DND-41 (cell line): ENCODE results near the gene POLA1.

Source experiments
- ATAC-seq: fragments of 200-7000 bp; cut with Tn5 transposase; 3 replicates; pipeline ENCODE4 v1.9.1; 2021; ENCODE audit warnings: low read depth; ENCODE audit not compliant: insufficient read depth
- DNase-seq: peaks from one replicate; pipeline ENCODE4 v3.0.0-alpha.2; 2020
- H2AFZ ChIP-seq: 2 replicates; pipeline ENCODE4 v1.6.0; 2012; ENCODE audit warnings: low read depth, low read length
- H3K27ac ChIP-seq: 2 replicates; pipeline ENCODE4 v1.5.1; 2012; ENCODE audit warnings: low read length, inconsistent platforms
- H3K27me3 ChIP-seq: fragments of 200-600 bp; sonication (generic); 2 replicates; pipeline ENCODE4 v1.6.0; 2012; ENCODE audit warnings: low read length, mild to moderate bottlenecking, inconsistent platforms; ENCODE audit not compliant: insufficient read depth, poor library complexity
- H3K36me3 ChIP-seq: 2 replicates; pipeline ENCODE4 v1.5.1; 2012; ENCODE audit warnings: low read length, inconsistent platforms; ENCODE audit not compliant: insufficient read depth
- H3K4me1 ChIP-seq: 2 replicates; pipeline ENCODE4 v1.5.1; 2012; ENCODE audit warnings: mild to moderate bottlenecking, low read length; ENCODE audit not compliant: insufficient read depth
- H3K4me2 ChIP-seq: 2 replicates; pipeline ENCODE4 v1.6.0; 2012; ENCODE audit warnings: mild to moderate bottlenecking, moderate library complexity, low read length, inconsistent platforms; ENCODE audit not compliant: insufficient read depth
- H3K4me3 ChIP-seq, 2 experiments: fragments of 200-600 bp in 1 of 2; shearing (Covaris generic) in 1 of 2; 2 replicates each; pipeline ENCODE4 v1.5.1; 2012 to 2016; ENCODE audit warnings: inconsistent platforms in 2 of 2, low read length in 2 of 2, mild to moderate bottlenecking in 2 of 2, low read depth in 1 of 2, moderate library complexity in 1 of 2
- H3K79me2 ChIP-seq: 2 replicates; pipeline ENCODE4 v1.6.0; 2012; ENCODE audit warnings: low read length, inconsistent platforms; ENCODE audit not compliant: insufficient read depth
- H3K9ac ChIP-seq: 2 replicates; pipeline ENCODE4 v1.6.0; 2012; ENCODE audit warnings: low read depth, mild to moderate bottlenecking, inconsistent platforms, low read length, moderate library complexity
- H3K9me3 ChIP-seq: 2 replicates; pipeline ENCODE4 v1.5.1; 2012; ENCODE audit warnings: low read length, moderate library complexity, mild to moderate bottlenecking, inconsistent platforms; ENCODE audit not compliant: insufficient read depth, severe bottlenecking
- H4K20me1 ChIP-seq: 2 replicates; pipeline ENCODE4 v1.6.0; 2012; ENCODE audit warnings: low read length; ENCODE audit not compliant: insufficient read depth
- CTCF ChIP-seq: IDR thresholded peaks from 2 replicates; pipeline ENCODE4 v1.5.1; 2012; ENCODE audit warnings: borderline replicate concordance, low read length, moderate library complexity, mild to moderate bottlenecking; ENCODE audit not compliant: poor library complexity, severe bottlenecking; ENCODE audit errors: extremely low read depth
- EZH2 ChIP-seq: IDR thresholded peaks from 3 replicates; pipeline ENCODE4 v1.6.1; 2012; ENCODE audit warnings: borderline replicate concordance, low read depth, mild to moderate bottlenecking, moderate library complexity, low read length, inconsistent platforms; ENCODE audit not compliant: severe bottlenecking

Gene POLA1

DNA sequence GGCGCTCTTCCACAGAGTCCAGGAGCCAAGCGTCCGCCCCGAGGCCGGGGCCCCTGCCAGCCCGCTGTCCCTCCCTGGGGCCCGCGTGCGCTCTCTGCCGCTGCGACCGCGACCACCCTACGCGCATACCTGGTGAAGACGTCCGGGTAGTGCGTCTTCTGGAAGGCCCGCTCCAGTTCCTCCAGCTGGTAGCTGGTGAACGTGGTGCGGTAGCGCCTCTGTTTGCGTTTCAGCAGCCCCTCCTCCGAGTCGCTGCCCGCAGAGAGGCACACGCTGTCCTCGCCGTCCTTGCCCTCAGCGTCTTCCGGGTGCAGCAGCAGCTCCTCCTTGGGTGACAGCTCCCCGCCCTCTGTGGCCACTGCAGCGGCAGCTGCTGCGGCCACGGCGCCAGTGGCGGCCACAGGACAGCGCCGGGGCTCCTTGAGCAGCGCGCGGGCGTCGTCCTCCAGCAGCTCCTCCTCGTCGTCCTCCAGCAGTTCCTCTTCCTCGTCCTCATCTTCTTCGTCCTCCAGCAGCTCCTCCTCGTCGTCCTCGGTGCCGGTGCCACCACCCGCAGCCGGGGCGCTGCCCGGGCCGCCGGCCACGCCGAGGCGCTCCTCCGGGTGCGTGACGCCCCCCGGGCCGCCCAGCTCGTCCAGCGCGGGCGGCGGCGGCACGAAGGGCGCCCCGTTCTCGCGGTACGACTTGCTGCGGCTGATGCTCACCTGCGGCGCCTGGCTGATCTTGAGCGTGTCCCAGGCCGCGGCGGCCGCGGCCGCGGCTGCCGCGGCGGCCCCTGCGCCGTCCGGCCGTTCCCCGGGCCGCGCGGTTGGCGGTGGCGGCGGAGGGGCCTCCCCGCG is 319.3 kb downstream of the POLA1 start:
- H3K4me3 ChIP-seq, result no peak overlapping the region
- no peak for TF ChIP-seq EZH2
- TF ChIP-seq CTCF, result no peak
- H3K9ac ChIP-seq, result no peak overlapping the region
- no peaks in the 10 kb centered on the region for H3K4me1 ChIP-seq
- H3K27ac ChIP-seq, result no peak overlapping the region
- H4K20me1 ChIP-seq, result no peaks in the 10 kb centered on the region
- DNase-seq (no peak), ATAC-seq (no peak)
- no peak overlapping the region for H2AFZ ChIP-seq
- no peaks in the 10 kb centered on the region for H3K79me2 ChIP-seq
- no peaks in the 10 kb centered on the region for H3K9me3 ChIP-seq
- no peaks in the 10 kb centered on the region for H3K36me3 ChIP-seq
- peaks cover 5% of the 10 kb centered on the region for H3K27me3 ChIP-seq
- no peak overlapping the region for H3K4me2 ChIP-seq

- Histone ChIP-seq H3K9ac (no peak overlapping the region), H3K27me3 (peaks cover 5% of the 10 kb centered on the region), H4K20me1 (no peaks in the 10 kb centered on the region), H3K4me1 (no peaks in the 10 kb centered on the region), H3K27ac (no peak overlapping the region), H3K9me3 (no peaks in the 10 kb centered on the region), H2AFZ (no peak overlapping the region), H3K4me3 (no peak overlapping the region), H3K79me2 (no peaks in the 10 kb centered on the region), H3K36me3 (no peaks in the 10 kb centered on the region), H3K4me2 (no peak overlapping the region)
- ATAC-seq, result no peak
- TF ChIP-seq EZH2 (no peak), CTCF (no peak)
- DNase-seq, result no peak
Observed at GRCh38 chrX:25013632-25014365, 320.1 kb downstream of the POLA1 start.

DNA sequence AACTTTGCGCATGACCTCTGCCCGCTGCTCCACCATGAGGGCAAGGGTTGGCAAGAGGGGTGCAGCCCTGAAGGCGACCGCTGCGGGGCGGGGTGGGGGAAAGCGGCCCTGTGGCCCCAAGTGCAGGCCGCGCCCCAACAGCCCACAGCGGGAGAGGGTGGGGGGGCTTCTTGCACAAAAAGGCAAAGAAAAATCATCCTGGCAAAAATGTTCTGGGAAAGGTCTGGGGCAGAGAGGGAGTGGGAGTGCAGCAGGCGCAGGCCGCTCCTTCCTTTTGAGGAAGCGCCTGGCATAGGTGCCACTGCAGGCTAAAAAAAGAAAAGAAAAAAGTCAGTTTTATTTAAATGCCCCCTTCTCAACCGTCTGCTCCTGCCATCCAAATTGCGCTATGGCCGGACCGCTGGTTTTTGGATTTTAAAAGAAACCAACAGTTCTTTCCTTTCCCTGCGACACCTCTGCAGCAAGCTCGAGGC is 320.7 kb downstream of the POLA1 start:
- H2AFZ ChIP-seq, result no peak overlapping the region
- H3K27ac ChIP-seq, result no peak overlapping the region
- no peak for ATAC-seq
- no peak for DNase-seq
- H3K9me3 ChIP-seq, result no peaks in the 10 kb centered on the region
- H3K36me3 ChIP-seq, result no peaks in the 10 kb centered on the region
- no peak overlapping the region for H3K4me2 ChIP-seq
- H4K20me1 ChIP-seq, result no peaks in the 10 kb centered on the region
- no peak overlapping the region for H3K4me3 ChIP-seq
- no peak overlapping the region for H3K9ac ChIP-seq
- TF ChIP-seq EZH2, result no peak
- TF ChIP-seq CTCF, result no peak
- H3K79me2 ChIP-seq, result no peaks in the 10 kb centered on the region
- no peaks in the 10 kb centered on the region for H3K4me1 ChIP-seq
- H3K27me3 ChIP-seq, result peaks cover 5% of the 10 kb centered on the region
